H1 (cell line): ENCODE results near the gene LEPR. TPM values are rescaled to one million over a fixed set of nuclear protein-coding genes. Genes with fewer than 3 reads are reported as not detected.

Source experiments
- CTCF ChIA-PET: fragments of 300-600 bp; sonication (Branson Sonifier 250); formaldehyde crosslinking; loops from one replicate; lab custom pipeline; 2021; ENCODE audit not compliant: partially characterized antibody; lab: Charles Lee
- POLR2A ChIA-PET: fragments of 300-600 bp; sonication (Branson Sonifier 250); formaldehyde crosslinking; loops from one replicate; lab custom pipeline; 2021; ENCODE audit warnings: inconsistent platforms; ENCODE audit not compliant: partially characterized antibody; lab: Charles Lee
- DNase-seq, 2 experiments: peaks; one replicate each; pipeline versions ENCODE4 v3.0.0 to v3.0.0-alpha.2; 2010 to 2022; ENCODE audit warnings: low spot score in 2 of 2, low read depth in 1 of 2, mixed read lengths in 1 of 2
- FAIRE-seq: peaks from 2 replicates; lab custom pipeline; 2011; peaks lifted over from hg19 to GRCh38; lab: Jason Lieb, UNC
- H2AFZ ChIP-seq: 2 replicates; pipeline ENCODE4 v1.8.1; 2012; ENCODE audit warnings: low read length, inconsistent platforms
- H2AK5ac ChIP-seq: 2 replicates; pipeline ENCODE4 v1.6.1; 2013; ENCODE audit warnings: low read depth, low read length
- H2BK120ac ChIP-seq: replicated peaks from 2 replicates; pipeline ENCODE3; 2013; ENCODE audit warnings: low read depth, low read length, inconsistent platforms
- H2BK12ac ChIP-seq: 2 replicates; pipeline ENCODE4 v1.6.1; 2013; ENCODE audit warnings: low read depth, low read length
- H2BK15ac ChIP-seq: 2 replicates; pipeline ENCODE4 v1.6.1; 2013; ENCODE audit warnings: low read length
- H2BK20ac ChIP-seq: 2 replicates; pipeline ENCODE4 v1.6.1; 2013; ENCODE audit warnings: low read length
- H2BK5ac ChIP-seq: 2 replicates; pipeline ENCODE4 v1.6.1; 2013; ENCODE audit warnings: low read depth, low read length
- H3K14ac ChIP-seq: 2 replicates; pipeline ENCODE4 v1.6.1; 2013; ENCODE audit warnings: inconsistent platforms; ENCODE audit not compliant: insufficient read length
- H3K18ac ChIP-seq: 2 replicates; pipeline ENCODE4 v1.6.1; 2013; ENCODE audit warnings: low read length; ENCODE audit errors: extremely low read depth
- H3K23ac ChIP-seq: 2 replicates; pipeline ENCODE4 v1.6.1; 2013; ENCODE audit warnings: inconsistent platforms; ENCODE audit not compliant: insufficient read length
- H3K23me2 ChIP-seq: 2 replicates; pipeline ENCODE4 v1.6.1; 2013; ENCODE audit warnings: low read depth, low read length
- H3K27ac ChIP-seq: 2 replicates; pipeline ENCODE4 v1.6.1; 2011; ENCODE audit warnings: low read depth, low read length, inconsistent platforms
- H3K27me3 ChIP-seq, 4 experiments: replicated peaks in 1 of 4; 1 replicate in 1 of 4; 2 replicates in 3 of 4; pipeline versions ENCODE4 v1.6.1 to v1.8.1; 2011 to 2013; ENCODE audit warnings: low read length in 3 of 4, mild to moderate bottlenecking in 3 of 4, inconsistent platforms in 2 of 4, mixed read lengths in 2 of 4, moderate library complexity in 1 of 4; ENCODE audit not compliant: control insufficient read depth in 3 of 4, insufficient read depth in 3 of 4; ENCODE audit errors: extremely low read depth in 1 of 4
- H3K36me3 ChIP-seq, 4 experiments: 2 replicates each; pipeline versions ENCODE4 v1.6.1 to v1.8.1; 2011 to 2013; ENCODE audit warnings: mild to moderate bottlenecking in 4 of 4, low read length in 3 of 4, moderate library complexity in 2 of 4, control low read depth in 1 of 4, inconsistent platforms in 1 of 4; ENCODE audit not compliant: insufficient read depth in 4 of 4, control insufficient read depth in 2 of 4
- H3K4ac ChIP-seq: replicated peaks from 2 replicates; pipeline ENCODE3; 2013; ENCODE audit warnings: low read length, low read depth, mixed read lengths, inconsistent platforms; ENCODE audit not compliant: insufficient read length
- H3K4me1 ChIP-seq, 4 experiments: replicated peaks in 1 of 4; 1 replicate in 1 of 4; 2 replicates in 3 of 4; pipeline versions ENCODE4 v1.6.1 to v1.8.1; 2011 to 2013; ENCODE audit warnings: low read length in 3 of 4, inconsistent platforms in 2 of 4, mixed read lengths in 1 of 4; ENCODE audit not compliant: insufficient read depth in 4 of 4, control insufficient read depth in 3 of 4
- H3K4me2 ChIP-seq, 2 experiments: 2 replicates each; pipeline versions ENCODE4 v1.6.1 to v1.8.1; 2011 to 2013; ENCODE audit warnings: low read depth in 2 of 2, low read length in 2 of 2, control low read depth in 1 of 2, inconsistent platforms in 1 of 2, mild to moderate bottlenecking in 1 of 2; ENCODE audit not compliant: insufficient read depth in 1 of 2
- H3K4me3 ChIP-seq, 4 experiments: fragments of 200-600, 300-600 bp in 1 of 4; sonication (generic), shearing (Covaris generic), sonication (Bioruptor Twin) in 1 of 4; 2 replicates each; pipeline versions ENCODE4 v1.5.1 to v1.8.1; 2011 to 2016; ENCODE audit warnings: low read length in 4 of 4, low read depth in 3 of 4, control low read depth in 2 of 4, inconsistent platforms in 2 of 4, mild to moderate bottlenecking in 2 of 4, mixed read lengths in 1 of 4, moderate library complexity in 1 of 4; ENCODE audit not compliant: insufficient read depth in 2 of 4; ENCODE audit errors: extremely low read depth in 1 of 4
- H3K56ac ChIP-seq: replicated peaks from 2 replicates; pipeline ENCODE3; 2013; ENCODE audit warnings: low read depth, mild to moderate bottlenecking, mixed read lengths, low read length, inconsistent platforms; ENCODE audit not compliant: insufficient read length
- H3K79me1 ChIP-seq: 2 replicates; pipeline ENCODE4 v1.6.1; 2013; ENCODE audit warnings: low read depth, low read length, control low read depth
- H3K79me2 ChIP-seq, 2 experiments: 2 replicates each; pipeline versions ENCODE4 v1.6.1 to v1.8.1; 2012 to 2013; ENCODE audit warnings: low read length in 2 of 2, mild to moderate bottlenecking in 2 of 2, inconsistent platforms in 1 of 2; ENCODE audit not compliant: insufficient read depth in 2 of 2, control insufficient read depth in 1 of 2
- H3K9ac ChIP-seq, 4 experiments: replicated peaks in 1 of 4; 1 replicate in 1 of 4; 2 replicates in 3 of 4; pipeline versions ENCODE4 v1.6.1 to v1.8.1; 2011 to 2013; ENCODE audit warnings: low read depth in 3 of 4, low read length in 3 of 4, control low read depth in 2 of 4, mild to moderate bottlenecking in 2 of 4, moderate library complexity in 2 of 4, inconsistent platforms in 1 of 4; ENCODE audit errors: extremely low read depth in 1 of 4
- H3K9me3 ChIP-seq, 2 experiments: 2 replicates each; pipeline versions ENCODE4 v1.6.1 to v1.8.1; 2012 to 2013; ENCODE audit warnings: mild to moderate bottlenecking in 2 of 2, moderate library complexity in 2 of 2, control low read depth in 1 of 2, inconsistent platforms in 1 of 2, low read depth in 1 of 2, low read length in 1 of 2, mixed read lengths in 1 of 2; ENCODE audit not compliant: insufficient read depth in 2 of 2
- H4K20me1 ChIP-seq, 2 experiments: replicated peaks in 1 of 2; 2 replicates each; pipeline versions ENCODE3 to v1.8.1; 2011 to 2013; ENCODE audit warnings: inconsistent platforms in 2 of 2, low read length in 2 of 2, mild to moderate bottlenecking in 1 of 2; ENCODE audit not compliant: insufficient read depth in 2 of 2, control insufficient read depth in 1 of 2
- H4K5ac ChIP-seq: 2 replicates; pipeline ENCODE4 v1.6.1; 2013; ENCODE audit warnings: low read length, low read depth, mixed read lengths, inconsistent platforms; ENCODE audit not compliant: insufficient read length
- H4K8ac ChIP-seq: 2 replicates; pipeline ENCODE4 v1.8.0; 2013; ENCODE audit warnings: mild to moderate bottlenecking, moderate library complexity, low read length, inconsistent platforms; ENCODE audit not compliant: insufficient read depth; ENCODE audit errors: extremely low read depth
- H4K91ac ChIP-seq: replicated peaks from 2 replicates; pipeline ENCODE3; 2013; ENCODE audit warnings: low read length, mixed read lengths, inconsistent platforms; ENCODE audit not compliant: insufficient read length
- CTCF ChIP-seq, 3 experiments: IDR thresholded peaks; 1 replicate in 2 of 3; 2 replicates in 1 of 3; pipeline versions ENCODE4 v1.5.1 to v1.6.1; 2011; ENCODE audit warnings: low read length in 3 of 3, mild to moderate bottlenecking in 3 of 3, inconsistent platforms in 2 of 3, low read depth in 1 of 3, moderate library complexity in 1 of 3; ENCODE audit not compliant: insufficient read depth in 1 of 3; ENCODE audit errors: control extremely low read depth in 1 of 3
- POLR2AphosphoS5 ChIP-seq: IDR thresholded peaks from 2 replicates; pipeline ENCODE4 v1.6.1; 2011; ENCODE audit warnings: low read depth, low read length
- RAD21 ChIP-seq, 2 experiments: IDR thresholded peaks in 1 of 2; conservative IDR thresholded peaks in 1 of 2; 2 replicates each; pipeline ENCODE4 v1.6.1; 2011; ENCODE audit warnings: low read depth in 2 of 2, low read length in 2 of 2, improper control_type of control experiment in 1 of 2, inconsistent platforms in 1 of 2, mild to moderate bottlenecking in 1 of 2, moderate library complexity in 1 of 2
- TAF1 ChIP-seq: IDR thresholded peaks from 2 replicates; pipeline ENCODE4 v1.6.1; 2011; ENCODE audit warnings: mild to moderate bottlenecking, low read depth, low read length
- WGBS, 2 experiments: shearing (Covaris generic) in 1 of 2; methylation state at CpG; one replicate each; pipeline versions ENCODE4 v1.1.6 to v1.1.7; 2013 to 2015; ENCODE audit warnings: low lambda C conversion rate in 2 of 2, mixed read lengths in 2 of 2, inconsistent platforms in 1 of 2, low coverage in 1 of 2, missing lambda C conversion rate in 1 of 2; ENCODE audit not compliant: insufficient replicate concordance in 2 of 2, insufficient coverage in 1 of 2, insufficient read length in 1 of 2; ENCODE audit errors: extremely low coverage in 1 of 2, missing lambda C conversion rate in 1 of 2; 5-methylcytosine and 5-hydroxymethylcytosine counted together
- polyA plus RNA-seq, 7 experiments: library from polyadenylated mRNA; depleted of rRNA in 3 of 7; stranded (reverse) in 5 of 7; unstranded in 2 of 7; fragments of >200 nt in 5 of 7; fragments of 200-250 nt in 2 of 7; gene quantifications; 1 replicate in 5 of 7; 2 replicates in 1 of 7; 4 replicates in 1 of 7; pipeline versions ENCODE4 v1.2.1 to v1.2.3, GENCODE V29; 2011 to 2013; ENCODE audit warnings: missing spikeins in 2 of 7, mixed read lengths in 2 of 7
- total RNA-seq: library from RNA; stranded (reverse); fragmentation: NEBNext Ultra II Directional; extraction: Animal tissue kit (Norgen Biotek cat#: 25700); gene quantifications from 2 replicates; pipeline ENCODE4 v1.2.1, GENCODE V29; 2021

Gene LEPR
- total and polyA plus RNA-seq, 2 of the 8 experiments (the other 6 are each of a cell fraction or from before 2014, with no cell fraction given): 1.3 to 3.9 TPM

GRCh38 chr1:65449214-65449823 lies 28.9 kb downstream of the LEPR start:
- Histone ChIP-seq H2AFZ (peak overlapping the region; percentile 62; the same call in 1 of the 2 replicates), H3K9ac (no peak overlapping the region), H3K36me3 (no peaks in the 10 kb centered on the region), H2AK5ac (no peak overlapping the region), H3K18ac (no peak overlapping the region), H4K91ac (no peak overlapping the region), H3K9me3 (no peaks in the 10 kb centered on the region), H3K23ac (no peak overlapping the region), H2BK5ac (no peak overlapping the region), H3K4me3 (no peak overlapping the region), H3K79me2 (no peaks in the 10 kb centered on the region), H3K4me2 (no peak overlapping the region), H2BK120ac (no peak overlapping the region), H2BK20ac (no peak overlapping the region), H3K4me1 (peaks cover 0 to 5% (median 4%) of the 10 kb centered on the region in 4 experiments; a peak in 5 of 7 replicates), H3K79me1 (no peaks in the 10 kb centered on the region), H3K27ac (no peak overlapping the region), H4K20me1 (no peaks in the 10 kb centered on the region), H3K14ac (no peak overlapping the region), H3K56ac (no peak overlapping the region), H3K4ac (no peak overlapping the region), H3K27me3 (no peaks in the 10 kb centered on the region; a peak in 1 of 7 replicates), H4K8ac (no peak overlapping the region), H2BK15ac (no peak overlapping the region), H3K23me2 (no peaks in the 10 kb centered on the region), H4K5ac (no peak overlapping the region), H2BK12ac (no peak overlapping the region)
- TF ChIP-seq RAD21 (IDR thresholded peaks at IDR 0.05 in 1 of 2, conservative IDR thresholded peaks at IDR 0.05 in 1 of 2; ENCODE audit: low read depth in 2 of 2, low read length in 2 of 2): peak in 1 of 2 experiments; percentile 14; a peak in 1 of 4 replicates
- TF ChIP-seq TAF1: no peak
- TF ChIP-seq POLR2AphosphoS5: no peak
- peak; percentile 13 to 46 (median 34); a peak in 3 of 4 replicates for TF ChIP-seq CTCF (IDR thresholded peaks at IDR 0.05; ENCODE audit: control extremely low read depth in 1 of 3, insufficient read depth in 1 of 3, low read depth in 1 of 3, low read length in 3 of 3)
- no peak for DNase-seq
- WGBS, 2 experiments: 100% methylated on average over 4 of the region's 4 CpGs; no CpG with 5 or more reads in 1 of the 2 experiments
- ChIA-PET CTCF (interaction anchor here (0.9 to 1.3 kb wide), 7 partner anchors 9 to 224 kb away, joined by 3 to 10 read pairs (median 4); no protein-coding TSS in a partner anchor), POLR2A (interaction anchor here (0.8 to 1.2 kb wide), 2 partner anchors 8 to 29 kb away, joined by 3 read pairs; partner anchors contain the start of genes LEPR and LEPROT)
- no peak for FAIRE-seq
